Body of pancreas (tissue), 4 donors: Measurements from ENCODE around the gene SMLR1. TPM values are rescaled to one million over a fixed set of nuclear protein-coding genes. Genes with fewer than 3 reads are reported as not detected.

Source experiments
- ATAC-seq: fragments of 150-250 bp; one replicate; pipeline ENCODE4 v1.9.1; 2016
- DNase-seq, 4 donors: peaks; one replicate each; pipeline ENCODE4 v3.0.0-alpha.2; 2019
- H3K27ac ChIP-seq, 4 donors: fragments of 200-600 bp; sonication (generic); 1 replicate in 3 of 4; 2 replicates in 1 of 4; pipeline versions ENCODE4 v1.5.1 to v1.6.1; 2016 to 2019; ENCODE audit warnings: mild to moderate bottlenecking in 1 of 4, mixed read lengths in 1 of 4, moderate library complexity in 1 of 4
- H3K27me3 ChIP-seq, 2 donors: fragments of 200-600 bp; sonication (generic); one replicate each; pipeline ENCODE4 v1.6.0; 2016; ENCODE audit warnings: mild to moderate bottlenecking in 1 of 2
- H3K36me3 ChIP-seq, 2 donors: fragments of 200-600 bp; sonication (generic); replicated peaks in 1 of 2; 2 replicates each; pipeline ENCODE4 v1.5.1; 2016; ENCODE audit warnings: low read depth in 2 of 2; ENCODE audit not compliant: insufficient read depth in 1 of 2
- H3K4me1 ChIP-seq: fragments of 200-600 bp; sonication (generic); one replicate; pipeline ENCODE4 v1.6.0; 2016
- H3K4me3 ChIP-seq, 2 donors: fragments of 200-600 bp; sonication (generic); 1 replicate in 1 of 2; 2 replicates in 1 of 2; pipeline ENCODE4 v1.5.1; 2016 to 2019
- H3K9me3 ChIP-seq, 3 donors: fragments of 200-600 bp; sonication (generic); 1 replicate in 2 of 3; 2 replicates in 1 of 3; pipeline ENCODE4 v1.5.1; 2016
- CTCF ChIP-seq, 7 experiments: fragments of 450-650 bp in 4 of 7; fragments of 200-600 bp in 3 of 7; sonication (generic) in 3 of 7; IDR thresholded peaks; one replicate each; pipeline ENCODE4 v1.5.1; 2016 to 2019; ENCODE audit warnings: antibody characterized with exemption in 7 of 7
- POLR2A ChIP-seq, 3 donors: fragments of 450-650 bp; IDR thresholded peaks; one replicate each; pipeline ENCODE4 v1.6.1; 2016; ENCODE audit warnings: antibody characterized with exemption in 3 of 3, mild to moderate bottlenecking in 2 of 3
- WGBS, 2 donors: methylation state at CpG; one replicate each; pipeline ENCODE4 v1.1.5; 2017; 5-methylcytosine and 5-hydroxymethylcytosine counted together
- intact Hi-C: fragments of 100-400 bp; cut with DNase I; formaldehyde crosslinking; loops from one replicate; pipeline ENCODE4 v1.15.1; 2023
- total RNA-seq, 2 donors: library from RNA; depleted of rRNA; stranded (reverse); fragments of >200 nt; gene quantifications; one replicate each; pipeline ENCODE4 v1.1.0, GENCODE V29; 2016

SMLR1 gene
- total RNA-seq, 2 donors from 2014 or later = 0.52 TPM; not detected in 1

GRCh38 chr6:130838250-130838860 lies 11.1 kb downstream of the SMLR1 start:
- H3K27me3 ChIP-seq = no peaks in the 10 kb centered on the region
- H3K4me3 ChIP-seq = no peak overlapping the region
- WGBS, 2 donors = 92 to 93% methylated on average over 6 of the region's 6 CpGs
- no peaks in the 10 kb centered on the region for H3K36me3 ChIP-seq
- DNase-seq (no peak), ATAC-seq (no peak)
- TF ChIP-seq CTCF (IDR thresholded peaks at IDR 0.05) (no peak), POLR2A (IDR thresholded peaks at IDR 0.05) (no peak)
- H3K4me1 ChIP-seq = no peaks in the 10 kb centered on the region
- H3K9me3 ChIP-seq = no peaks in the 10 kb centered on the region
- intact Hi-C loops = no loop called here
- no peak overlapping the region for H3K27ac ChIP-seq

GRCh38 chr6:130838951-130839350 lies 11.7 kb downstream of the SMLR1 start:
- Histone ChIP-seq H3K27ac (no peak overlapping the region), H3K9me3 (no peaks in the 10 kb centered on the region), H3K36me3 (no peaks in the 10 kb centered on the region), H3K4me1 (no peaks in the 10 kb centered on the region), H3K4me3 (no peak overlapping the region), H3K27me3 (no peaks in the 10 kb centered on the region)
- ATAC-seq (no peak), DNase-seq (no peak)
- intact Hi-C loops = no loop called here
- WGBS, 2 donors = 80 to 84% methylated on average over 5 of the region's 5 CpGs
- TF ChIP-seq POLR2A (IDR thresholded peaks at IDR 0.05) (no peak), CTCF (IDR thresholded peaks at IDR 0.05) (no peak)

- Histone ChIP-seq H3K4me1 (no peaks in the 10 kb centered on the region), H3K9me3 (no peaks in the 10 kb centered on the region), H3K27me3 (no peaks in the 10 kb centered on the region), H3K36me3 (no peaks in the 10 kb centered on the region), H3K27ac (no peak overlapping the region), H3K4me3 (no peak overlapping the region)
- DNase-seq (no peak), ATAC-seq (no peak)
- 88 to 95% methylated on average over 2 of the region's 2 CpGs for WGBS, 2 donors
- intact Hi-C loops = no loop called here
- TF ChIP-seq POLR2A (IDR thresholded peaks at IDR 0.05) (no peak), CTCF (IDR thresholded peaks at IDR 0.05) (no peak)
These were observed 12.2 kb downstream of the SMLR1 start for GRCh38 chr6:130839379-130839778.

- Histone ChIP-seq H3K9me3 (no peaks in the 10 kb centered on the region), H3K4me1 (no peaks in the 10 kb centered on the region), H3K36me3 (no peaks in the 10 kb centered on the region), H3K27ac (no peak overlapping the region), H3K4me3 (no peak overlapping the region), H3K27me3 (no peaks in the 10 kb centered on the region)
- TF ChIP-seq POLR2A (IDR thresholded peaks at IDR 0.05) (no peak), CTCF (IDR thresholded peaks at IDR 0.05) (no peak)
- DNase-seq = no peak
- ATAC-seq = no peak
- intact Hi-C loops = loop anchor here (10.0 kb wide), 1 partner anchor 515 kb away; no protein-coding TSS in a partner anchor
- 92 to 93% methylated on average over 2 of the region's 2 CpGs for WGBS, 2 donors
These were observed 12.8 kb downstream of the SMLR1 start for GRCh38 chr6:130840050-130840449.

GRCh38 chr6:130841128-130841728 lies 14.0 kb downstream of the SMLR1 start:
- Histone ChIP-seq H3K4me3 (no peak overlapping the region), H3K36me3 (no peaks in the 10 kb centered on the region), H3K27me3 (no peaks in the 10 kb centered on the region), H3K27ac (no peak overlapping the region), H3K9me3 (no peaks in the 10 kb centered on the region), H3K4me1 (no peaks in the 10 kb centered on the region)
- intact Hi-C loops = loop anchor here (10.0 kb wide), 1 partner anchor 516 kb away; no protein-coding TSS in a partner anchor
- ATAC-seq = no peak
- TF ChIP-seq POLR2A (IDR thresholded peaks at IDR 0.05) (no peak), CTCF (IDR thresholded peaks at IDR 0.05) (no peak)
- 49 to 60% methylated on average over 4 of the region's 4 CpGs for WGBS, 2 donors
- DNase-seq = no peak
